ENCODE data around the gene GDPGP1.
"Not testable (repeated sequence)": the region's sequence is repeated elsewhere in the genome, so short reads cannot be mapped to it uniquely, and the experiment has no call there.

The GDPGP1 gene

DNA sequence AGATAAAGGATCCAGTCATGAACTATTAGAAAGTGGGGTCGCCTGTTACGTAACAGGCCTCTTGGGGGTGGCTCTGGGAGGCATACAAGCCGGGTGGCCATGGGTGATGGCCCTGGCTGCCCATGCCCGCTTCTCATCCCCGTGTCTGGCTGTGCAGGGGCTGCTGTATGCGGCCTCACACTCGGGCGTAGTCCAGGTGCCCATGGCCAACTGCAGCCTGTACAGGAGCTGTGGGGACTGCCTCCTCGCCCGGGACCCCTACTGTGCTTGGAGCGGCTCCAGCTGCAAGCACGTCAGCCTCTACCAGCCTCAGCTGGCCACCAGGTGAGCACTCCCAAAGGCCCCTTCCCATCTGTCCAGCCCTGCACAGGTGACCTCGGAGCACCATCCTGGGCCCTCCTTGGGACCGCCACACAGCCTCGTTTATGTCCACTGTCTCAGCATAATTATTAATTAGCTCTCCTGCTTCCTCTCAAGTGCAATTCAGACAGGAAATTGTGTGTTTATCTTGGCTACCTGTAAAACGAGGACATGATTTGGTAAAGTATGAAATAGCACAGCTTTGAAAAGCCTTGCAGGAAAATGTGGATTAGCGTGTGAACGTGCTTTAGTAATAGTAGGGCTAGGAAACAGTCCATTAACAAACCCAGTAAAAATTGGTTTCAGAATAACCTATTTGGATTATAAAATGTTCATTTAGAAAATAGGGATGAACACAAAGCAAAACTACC is 8.3 kb upstream of the GDPGP1 start:
- DNase-seq (ENCODE audit: low read depth), result no peak

DNA sequence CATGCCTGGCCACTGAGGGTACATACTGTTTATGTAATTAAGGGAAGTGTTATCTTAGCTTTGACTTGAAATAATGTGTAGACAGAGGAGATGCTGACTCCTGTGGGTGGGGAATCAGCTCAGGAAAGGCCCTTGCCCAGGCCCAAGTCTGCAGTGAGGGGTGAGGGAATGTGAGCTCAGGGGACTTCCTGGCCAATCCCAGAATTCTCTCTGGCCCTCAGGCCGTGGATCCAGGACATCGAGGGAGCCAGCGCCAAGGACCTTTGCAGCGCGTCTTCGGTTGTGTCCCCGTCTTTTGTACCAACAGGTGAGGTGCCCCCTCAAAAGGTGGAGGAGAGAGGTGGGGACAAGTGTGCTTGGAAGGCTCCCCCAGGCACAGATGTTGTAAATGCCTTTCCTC is 6.7 kb upstream of the GDPGP1 start:
- DNase-seq (ENCODE audit: low read depth), result no peak

DNA sequence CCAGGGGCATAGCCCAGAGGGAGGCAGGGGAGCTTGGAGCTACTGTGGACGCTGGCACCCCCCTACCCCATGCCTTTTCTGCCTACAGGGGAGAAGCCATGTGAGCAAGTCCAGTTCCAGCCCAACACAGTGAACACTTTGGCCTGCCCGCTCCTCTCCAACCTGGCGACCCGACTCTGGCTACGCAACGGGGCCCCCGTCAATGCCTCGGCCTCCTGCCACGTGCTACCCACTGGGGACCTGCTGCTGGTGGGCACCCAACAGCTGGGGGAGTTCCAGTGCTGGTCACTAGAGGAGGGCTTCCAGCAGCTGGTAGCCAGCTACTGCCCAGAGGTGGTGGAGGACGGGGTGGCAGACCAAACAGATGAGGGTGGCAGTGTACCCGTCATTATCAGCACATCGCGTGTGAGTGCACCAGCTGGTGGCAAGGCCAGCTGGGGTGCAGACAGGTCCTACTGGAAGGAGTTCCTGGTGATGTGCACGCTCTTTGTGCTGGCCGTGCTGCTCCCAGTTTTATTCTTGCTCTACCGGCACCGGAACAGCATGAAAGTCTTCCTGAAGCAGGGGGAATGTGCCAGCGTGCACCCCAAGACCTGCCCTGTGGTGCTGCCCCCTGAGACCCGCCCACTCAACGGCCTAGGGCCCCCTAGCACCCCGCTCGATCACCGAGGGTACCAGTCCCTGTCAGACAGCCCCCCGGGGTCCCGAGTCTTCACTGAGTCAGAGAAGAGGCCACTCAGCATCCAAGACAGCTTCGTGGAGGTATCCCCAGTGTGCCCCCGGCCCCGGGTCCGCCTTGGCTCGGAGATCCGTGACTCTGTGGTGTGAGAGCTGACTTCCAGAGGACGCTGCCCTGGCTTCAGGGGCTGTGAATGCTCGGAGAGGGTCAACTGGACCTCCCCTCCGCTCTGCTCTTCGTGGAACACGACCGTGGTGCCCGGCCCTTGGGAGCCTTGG is 5.9 kb upstream of the GDPGP1 start:
- DNase-seq (ENCODE audit: low read depth), result no peak

DNA sequence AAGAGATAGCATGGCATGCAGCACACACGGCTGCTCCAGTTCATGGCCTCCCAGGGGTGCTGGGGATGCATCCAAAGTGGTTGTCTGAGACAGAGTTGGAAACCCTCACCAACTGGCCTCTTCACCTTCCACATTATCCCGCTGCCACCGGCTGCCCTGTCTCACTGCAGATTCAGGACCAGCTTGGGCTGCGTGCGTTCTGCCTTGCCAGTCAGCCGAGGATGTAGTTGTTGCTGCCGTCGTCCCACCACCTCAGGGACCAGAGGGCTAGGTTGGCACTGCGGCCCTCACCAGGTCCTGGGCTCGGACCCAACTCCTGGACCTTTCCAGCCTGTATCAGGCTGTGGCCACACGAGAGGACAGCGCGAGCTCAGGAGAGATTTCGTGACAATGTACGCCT is 5.0 kb upstream of the GDPGP1 start:
- no peak for DNase-seq (ENCODE audit: low read depth)

DNA sequence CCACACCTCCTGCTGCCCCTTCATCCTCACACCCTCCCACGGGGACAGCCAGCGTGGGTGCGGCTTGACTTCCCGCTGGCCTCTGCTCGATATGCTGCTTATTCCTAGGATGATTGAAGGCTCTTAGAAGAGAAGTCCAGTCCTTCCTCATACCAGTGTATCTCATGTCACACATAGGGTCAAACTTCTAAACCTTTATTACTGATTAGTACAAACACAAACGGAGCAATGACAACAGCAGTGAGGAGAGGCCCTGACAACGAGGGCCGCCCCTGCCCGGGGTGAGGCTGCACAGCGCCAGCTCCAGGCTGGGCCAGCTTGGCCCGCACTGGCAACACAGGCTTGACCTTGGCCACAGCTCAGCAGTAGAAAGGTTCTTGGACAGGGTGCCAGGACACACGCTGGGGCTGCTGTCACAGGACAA is 3.9 kb upstream of the GDPGP1 start:
- no peak for DNase-seq (ENCODE audit: low read depth)

DNA sequence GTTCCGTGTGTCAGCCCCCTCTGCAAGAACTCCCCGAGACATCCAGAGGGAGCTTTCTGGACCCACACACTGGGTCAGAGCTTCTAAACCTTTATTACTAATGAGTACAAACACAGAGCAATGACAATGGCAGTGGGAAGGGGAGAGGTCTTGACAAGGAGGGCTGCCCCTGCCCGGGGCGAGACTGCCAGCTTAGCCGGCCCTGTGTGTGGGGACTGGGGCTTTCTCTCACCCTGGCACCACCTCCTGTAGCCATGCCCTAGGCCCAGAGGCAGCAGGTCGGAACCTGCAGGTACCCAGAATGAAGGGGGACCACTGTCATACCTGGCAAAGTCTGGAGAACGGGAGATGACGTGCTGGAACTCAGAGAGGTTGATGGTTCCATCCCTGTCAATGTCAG is 3.4 kb upstream of the GDPGP1 start:
- no peak for DNase-seq (ENCODE audit: low read depth)

DNA sequence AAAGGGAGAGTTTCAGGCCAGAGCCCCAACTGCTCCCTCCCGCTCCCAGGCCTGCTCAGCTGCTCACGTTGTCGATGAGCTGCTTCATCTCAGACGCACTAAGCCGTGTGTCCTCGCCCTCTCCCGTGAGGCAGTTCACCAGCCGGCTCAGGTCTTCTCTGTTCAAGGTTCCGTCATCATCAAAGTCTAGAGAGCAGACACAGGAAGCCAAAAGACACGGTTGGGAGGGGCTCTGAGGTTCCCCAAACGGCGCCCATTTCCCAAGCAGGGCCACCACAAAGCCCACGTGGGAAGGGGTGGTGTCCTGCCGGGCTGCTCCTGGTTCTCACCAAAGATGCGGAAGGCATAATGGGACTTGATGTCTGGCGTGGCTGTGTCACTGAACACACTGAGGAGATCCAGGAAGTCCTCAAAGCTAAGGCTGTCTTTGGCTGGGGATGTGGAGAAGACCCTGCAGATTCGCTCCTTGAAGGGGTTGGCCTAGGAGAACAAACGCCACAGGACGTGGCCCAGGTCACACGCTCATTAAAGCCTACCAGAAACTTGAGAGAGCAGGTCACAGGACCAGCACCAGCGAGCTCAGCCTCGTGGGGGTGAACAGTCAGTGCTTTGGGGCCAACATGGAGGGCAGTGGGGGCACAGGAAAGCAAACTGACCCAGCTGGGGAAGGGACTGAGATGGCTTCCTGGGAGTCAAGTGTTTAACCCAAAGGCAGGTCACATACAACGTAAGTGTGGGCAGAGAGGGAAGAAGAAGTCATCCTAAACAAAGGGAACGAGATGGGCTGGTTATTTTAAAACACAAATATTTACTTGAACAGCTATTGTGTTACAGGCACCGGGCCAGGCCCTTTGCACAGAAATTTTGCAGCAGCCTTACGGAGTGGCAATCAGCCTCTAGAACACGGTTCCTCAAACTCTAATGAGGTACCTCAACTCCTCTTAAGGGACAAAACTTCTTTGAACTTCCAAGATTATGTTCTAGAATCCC is 2.7 kb upstream of the GDPGP1 start:
- DNase-seq (ENCODE audit: low read depth), result no peak

DNA sequence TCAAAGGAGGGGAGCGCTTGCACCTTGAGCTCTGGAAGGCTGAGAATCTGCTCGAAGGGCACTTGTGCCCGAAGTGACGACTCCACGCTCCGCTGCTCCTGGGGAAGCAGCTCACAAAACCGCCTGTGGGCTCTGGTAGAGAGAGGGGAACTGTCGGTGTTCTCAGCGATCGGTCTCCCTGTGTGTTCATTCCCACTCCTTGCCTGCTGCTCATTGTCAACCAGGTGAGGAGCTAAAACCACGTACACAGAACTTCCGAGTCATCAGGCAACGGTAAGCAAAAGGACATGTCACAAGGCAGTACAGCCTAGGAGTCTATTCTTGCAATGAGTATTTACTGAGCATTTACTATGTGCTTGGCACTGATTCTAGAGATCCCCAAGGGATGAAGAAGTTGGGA is 1.8 kb upstream of the GDPGP1 start:
- no peak for DNase-seq (ENCODE audit: low read depth)

DNA sequence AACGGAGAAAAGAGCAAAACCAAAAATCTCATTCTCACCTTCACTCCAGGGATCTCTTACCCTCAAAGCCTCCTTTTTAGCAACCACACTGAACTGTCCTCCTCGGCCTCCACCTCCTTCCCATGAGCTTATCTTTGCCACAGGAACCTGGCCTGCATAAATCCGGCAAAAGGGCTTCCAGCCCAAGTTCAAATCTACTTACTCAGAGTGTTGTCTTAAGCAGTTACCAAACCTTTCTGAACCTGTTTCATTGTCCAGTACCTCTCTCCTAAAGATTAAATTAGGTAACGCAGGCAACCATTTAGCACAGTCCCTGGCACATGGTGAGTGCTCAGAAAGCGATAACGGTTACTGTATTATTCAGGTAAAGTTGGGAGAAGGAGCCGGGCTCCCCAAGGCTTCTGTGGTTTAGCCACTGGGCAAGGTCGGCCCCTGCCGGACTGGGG is 1.0 kb upstream of the GDPGP1 start:
- peak; percentile 41 for DNase-seq (ENCODE audit: low read depth)

DNA sequence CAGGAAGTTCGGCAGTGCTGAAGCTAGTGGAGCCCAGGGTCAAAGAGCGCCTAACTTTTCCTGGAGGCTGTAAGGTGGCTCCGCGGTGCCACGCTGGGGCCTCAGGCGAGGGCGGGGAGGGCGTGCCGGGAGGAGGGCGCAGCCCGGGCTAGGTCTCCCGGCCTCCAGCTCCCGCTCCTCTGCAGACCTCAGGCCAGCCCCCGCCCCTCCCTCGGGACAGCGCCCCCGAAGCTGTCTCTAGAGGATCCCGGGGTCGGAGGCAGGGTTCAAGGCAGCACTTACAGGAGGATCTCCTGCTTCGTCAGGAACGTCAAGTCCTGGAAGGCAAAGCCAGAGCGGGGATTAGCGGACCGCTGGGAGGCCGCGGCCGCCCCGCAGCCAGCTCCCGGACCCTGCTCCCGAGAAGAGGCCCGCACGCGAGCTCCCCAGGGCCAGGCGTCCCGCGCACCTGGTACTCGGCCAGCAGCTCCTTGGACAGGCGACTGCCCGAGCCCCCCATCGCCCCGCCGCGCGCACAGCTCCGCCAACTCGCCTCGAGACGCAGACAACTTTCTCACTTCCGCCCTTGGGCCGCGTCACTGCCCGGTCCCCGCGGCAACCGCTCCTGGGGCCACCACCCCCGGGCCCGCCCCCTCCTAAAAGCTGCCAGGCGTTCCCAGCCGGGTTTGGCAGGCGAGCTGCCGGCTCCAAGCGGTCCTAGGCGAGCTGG is 468 bp upstream of the GDPGP1 start, which contains the start of gene CIB1:
TSS of gene CIB1 (minus strand) at position 555 of the 709 bp plus-strand sequence. CDS start at position 499, 56 bp downstream.
- DNase-seq (ENCODE audit: low read depth), result peak; percentile 91

DNA sequence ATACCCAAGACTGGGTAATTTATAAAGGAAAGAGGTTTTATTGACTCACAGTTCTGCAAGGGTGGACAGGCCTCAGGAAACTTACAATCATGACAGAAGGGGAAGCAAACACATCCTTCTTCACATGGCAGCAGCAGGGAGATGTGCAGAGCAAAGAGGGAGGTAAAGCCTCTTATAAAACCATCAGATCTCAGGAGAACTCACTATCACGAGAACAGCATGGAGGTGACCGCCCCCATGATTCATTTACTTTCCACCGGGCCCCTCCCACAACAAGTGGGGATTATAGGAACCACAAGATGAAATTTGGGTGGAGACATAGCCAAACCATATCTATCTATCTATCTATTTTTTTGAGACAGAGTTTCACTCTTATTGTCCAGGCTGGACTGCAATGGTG is 5.4 kb downstream of the GDPGP1 start:
- DNase-seq (ENCODE audit: low read depth), result peak; percentile 29

DNA sequence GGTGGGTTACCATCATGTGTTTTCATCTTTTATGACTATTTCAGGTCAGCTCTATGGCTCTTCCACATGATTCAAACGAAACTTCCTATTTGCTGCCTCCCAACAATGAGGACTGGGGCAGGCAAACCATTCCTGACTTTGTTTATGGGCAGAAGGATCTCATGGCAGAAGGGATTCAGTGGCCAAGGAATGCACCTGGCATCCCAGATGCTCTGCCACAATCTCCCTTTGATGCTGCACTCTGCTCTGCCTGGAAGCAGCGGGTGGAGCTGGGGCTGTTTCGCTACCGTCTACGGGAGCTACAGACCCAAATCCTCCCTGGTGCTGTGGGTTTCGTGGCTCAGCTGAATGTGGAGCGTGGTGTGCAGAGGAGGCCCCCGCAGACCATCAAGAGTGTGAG is 6.8 kb downstream of the GDPGP1 start:
- no peak for DNase-seq (ENCODE audit: low read depth)

DNA sequence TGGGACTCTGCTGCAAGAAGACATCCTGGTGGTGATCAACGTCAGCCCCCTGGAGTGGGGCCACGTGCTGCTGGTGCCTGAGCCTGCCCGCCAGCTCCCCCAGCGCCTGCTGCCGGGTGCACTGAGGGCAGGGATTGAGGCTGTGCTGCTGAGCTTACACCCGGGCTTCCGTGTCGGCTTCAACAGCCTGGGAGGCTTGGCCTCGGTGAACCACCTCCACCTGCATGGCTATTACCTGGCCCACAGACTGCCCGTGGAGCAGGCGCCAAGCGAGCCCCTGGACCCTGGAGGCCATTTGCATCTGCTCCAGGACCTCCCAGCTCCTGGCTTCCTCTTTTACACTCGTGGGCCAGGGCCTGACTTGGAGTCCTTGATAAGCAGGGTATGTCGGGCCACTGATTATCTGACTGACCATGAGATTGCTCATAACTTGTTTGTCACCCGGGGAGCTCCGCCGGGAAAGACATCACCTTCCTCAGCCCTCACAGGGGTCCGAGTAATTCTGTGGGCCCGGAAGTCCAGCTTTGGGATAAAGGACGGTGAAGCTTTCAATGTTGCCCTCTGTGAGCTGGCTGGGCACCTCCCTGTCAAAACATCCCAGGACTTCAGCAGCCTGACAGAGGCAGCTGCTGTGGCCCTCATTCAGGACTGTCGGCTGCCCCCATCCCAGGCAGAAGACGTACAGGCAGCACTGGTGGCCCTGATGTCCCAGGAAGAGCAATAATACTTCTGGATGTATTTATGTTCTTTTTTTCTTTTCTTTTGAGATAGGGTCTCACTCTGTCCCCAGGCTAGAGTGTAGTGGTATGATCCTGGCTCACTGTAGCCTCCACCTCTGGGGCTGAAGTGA is 7.6 kb downstream of the GDPGP1 start:
- DNase-seq (ENCODE audit: low read depth), result no peak

DNA sequence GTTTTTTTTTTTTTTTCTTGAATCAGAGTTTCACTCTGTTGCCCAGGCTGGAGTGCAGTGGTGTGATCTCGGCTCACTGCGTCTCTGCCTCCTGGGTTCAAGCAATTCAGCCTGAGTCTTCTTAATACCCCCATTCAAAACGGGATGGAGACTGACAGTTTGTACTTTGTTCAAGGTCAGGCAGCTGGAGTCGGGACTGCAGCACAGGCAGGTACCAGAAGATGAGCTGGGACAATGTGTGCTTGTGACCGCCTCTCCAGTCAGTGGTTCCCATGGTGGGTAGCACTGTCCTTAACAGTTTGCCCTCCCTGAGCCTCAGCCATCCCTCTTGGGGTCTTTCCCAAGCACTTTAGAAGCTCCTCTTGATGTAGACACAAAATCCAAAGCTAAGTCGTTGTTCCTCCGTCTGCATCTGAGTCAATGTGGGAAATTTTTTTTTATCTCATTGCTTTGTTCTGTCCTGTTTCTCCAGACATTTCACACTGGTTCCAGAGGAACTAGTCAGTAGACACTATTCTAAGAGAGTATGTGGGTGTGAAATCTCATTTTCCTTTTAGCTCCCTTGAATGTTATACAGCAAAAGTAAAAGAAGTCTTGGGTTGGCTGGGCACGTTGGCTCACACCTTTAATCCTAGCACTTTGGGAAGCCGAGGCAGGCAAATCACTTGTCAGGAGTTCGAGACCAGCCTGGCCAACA is 10.1 kb downstream of the GDPGP1 start:
- no peak for DNase-seq (ENCODE audit: low read depth)

DNA sequence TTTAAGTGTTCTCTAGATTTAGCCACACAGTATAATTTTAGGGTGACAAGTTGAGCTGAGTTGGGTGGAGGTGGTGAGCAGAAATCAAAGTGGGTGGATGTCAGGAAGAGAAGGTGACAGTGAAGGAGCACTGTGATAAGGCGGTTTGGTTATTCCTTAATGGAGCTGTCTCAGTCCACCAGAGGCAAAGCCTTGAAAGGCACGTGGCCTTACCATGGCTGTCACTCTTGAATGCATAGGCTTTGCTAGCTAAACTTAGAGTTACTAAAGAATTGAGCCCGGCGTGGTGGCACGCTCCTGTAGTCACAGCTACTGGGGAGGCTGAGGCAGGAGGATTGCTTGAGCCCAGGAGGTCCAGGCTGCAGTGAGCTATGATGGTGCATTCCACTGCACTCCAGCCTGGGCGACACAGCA is 14.8 kb downstream of the GDPGP1 start:
- no peak for DNase-seq (ENCODE audit: low read depth)

DNA sequence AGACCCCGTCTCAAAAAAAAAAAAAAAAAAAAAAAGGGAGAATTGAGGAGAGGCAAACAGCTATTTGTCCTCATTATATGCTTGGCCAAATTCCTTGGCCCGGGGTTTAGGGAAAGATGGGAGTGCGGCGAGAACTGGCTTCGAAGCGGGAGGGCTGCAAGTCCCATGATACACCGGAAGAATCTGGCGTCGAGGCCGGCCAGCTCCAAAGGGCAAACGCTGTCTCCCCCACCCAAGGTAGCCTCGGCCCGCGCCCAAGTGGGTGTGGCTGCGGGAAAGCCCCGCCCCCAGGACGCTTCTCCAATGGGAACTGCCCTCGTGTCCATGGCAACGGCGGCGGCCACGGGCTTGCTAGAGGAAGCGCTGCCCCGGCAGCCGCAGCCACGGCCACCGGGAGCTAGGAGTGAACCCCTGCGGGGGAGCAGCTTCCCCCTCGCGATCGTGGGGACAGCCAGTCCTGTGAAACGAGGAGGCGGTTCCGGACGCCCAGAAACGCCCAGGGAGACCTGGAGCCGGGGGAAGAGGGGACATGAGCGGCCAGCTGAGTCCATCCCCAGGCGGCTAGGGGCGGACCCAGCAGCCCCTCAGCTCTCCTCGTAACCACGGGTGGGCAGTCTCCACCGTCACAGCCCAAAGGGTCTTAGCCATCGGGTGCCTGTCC is 15.3 kb downstream of the GDPGP1 start, which contains the start of gene TTLL13:
TSS of gene TTLL13 (plus strand) at position 354 of the 661 bp plus-strand sequence. CDS start 1,075 bp downstream, outside the sequence.
- peak; percentile 72 for DNase-seq (ENCODE audit: low read depth)

DNA sequence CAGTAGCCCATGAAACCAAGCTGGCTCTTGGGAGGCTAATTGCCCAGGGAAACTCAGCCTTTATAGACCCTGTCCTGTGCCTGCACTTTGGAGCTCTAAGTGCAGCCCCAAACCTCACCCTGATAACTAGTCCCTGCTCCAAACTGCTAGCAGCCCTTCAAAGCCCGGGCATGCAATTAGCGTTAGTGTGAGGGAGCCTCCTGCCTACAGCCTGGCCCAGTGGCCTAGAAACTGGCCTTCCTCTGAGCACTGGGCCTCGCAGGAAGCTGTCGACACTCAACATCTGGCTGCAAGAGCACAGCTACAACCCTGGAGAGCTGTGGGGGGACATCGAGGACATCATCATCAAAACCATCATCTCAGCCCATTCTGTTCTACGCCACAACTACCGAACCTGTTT is 23.8 kb downstream of the GDPGP1 start:
- no peak for DNase-seq (ENCODE audit: low read depth)

DNA sequence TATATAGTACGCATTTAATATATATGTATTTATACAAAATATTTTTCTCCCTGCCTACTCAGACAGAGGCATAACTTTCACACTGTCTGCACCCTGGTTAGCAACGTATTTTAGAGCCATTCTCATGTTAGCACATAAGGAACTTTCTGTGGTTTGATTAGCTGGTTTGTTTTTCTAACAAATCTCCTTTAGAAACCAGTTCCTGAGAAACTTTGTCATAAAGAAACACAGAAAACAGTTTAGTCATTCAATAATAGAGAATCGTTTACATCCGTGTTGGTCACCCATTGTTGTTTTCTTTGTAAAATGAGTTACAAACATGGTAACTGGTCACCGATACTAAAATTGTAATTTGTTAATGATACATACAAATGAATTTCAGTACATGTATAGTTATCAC is 25.5 kb downstream of the GDPGP1 start:
- no peak for DNase-seq (ENCODE audit: low read depth)

DNA sequence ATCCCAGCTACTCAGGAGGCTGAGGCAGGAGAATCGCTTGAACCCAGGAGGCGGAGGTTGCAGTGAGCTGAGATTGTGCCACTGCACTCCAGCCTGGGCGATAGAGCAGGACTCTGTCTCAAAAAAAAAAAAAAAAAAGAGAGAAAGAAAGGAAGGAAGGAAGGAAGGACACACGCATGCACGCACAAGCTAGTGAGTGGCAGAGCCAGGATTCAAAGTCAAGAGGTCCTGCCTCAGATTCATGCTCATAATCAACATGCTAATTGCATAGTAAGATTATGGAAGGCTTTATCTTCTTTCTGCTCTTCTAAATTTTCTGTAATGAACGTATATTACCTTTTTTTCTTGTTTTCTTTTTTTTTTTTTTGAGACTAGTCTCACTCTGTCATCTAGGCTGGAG is 26.7 kb downstream of the GDPGP1 start:
- not testable (repeated sequence) for DNase-seq (ENCODE audit: low read depth)

Data from amniotic epithelial cell (primary cell).